ENCODE measurements around the gene ADK. TPM values are rescaled to one million over a fixed set of nuclear protein-coding genes. Genes with fewer than 3 reads are reported as not detected.

ADK gene
- total and polyA plus RNA-seq, 2 experiments from 2014 or later = 39.9 to 53.0 TPM

DNA sequence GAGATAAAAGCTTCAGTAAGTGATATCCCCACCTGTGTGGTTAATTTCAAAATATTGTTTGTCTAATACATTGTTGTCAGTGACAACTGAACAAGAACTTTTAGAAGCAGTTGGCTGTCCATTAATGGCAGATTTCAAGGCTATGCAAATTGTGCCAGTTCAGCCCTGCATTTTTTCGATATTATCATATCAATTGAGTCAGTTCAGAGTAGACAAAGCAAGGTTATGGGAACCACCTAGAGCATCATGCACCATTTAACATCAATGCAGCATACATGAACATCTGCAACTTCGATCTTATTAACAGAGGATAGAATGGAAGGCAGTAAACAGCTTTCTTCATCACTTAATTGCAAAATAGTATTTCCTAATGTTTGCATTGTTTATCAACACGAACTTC is 494.7 kb downstream of the ADK start:
- no peaks in the 10 kb centered on the region for H3K27me3 Mint-ChIP-seq (ENCODE audit: insufficient read depth, low read depth, poor library complexity)
- H3K4me1 Mint-ChIP-seq = peaks cover 16% of the 10 kb centered on the region
- H4K20me1 ChIP-seq (replicated peaks; ENCODE audit: insufficient read depth) = no peaks in the 10 kb centered on the region
- H3K79me2 ChIP-seq (replicated peaks; ENCODE audit: insufficient read depth) = no peaks in the 10 kb centered on the region
- no peaks in the 10 kb centered on the region for H3K9me2 ChIP-seq (ENCODE audit: insufficient read depth)
- H3K9me3 Mint-ChIP-seq = peaks cover 8% of the 10 kb centered on the region; the same call in 2 of the 3 replicates
- TF ChIP-seq, protein P1, sequence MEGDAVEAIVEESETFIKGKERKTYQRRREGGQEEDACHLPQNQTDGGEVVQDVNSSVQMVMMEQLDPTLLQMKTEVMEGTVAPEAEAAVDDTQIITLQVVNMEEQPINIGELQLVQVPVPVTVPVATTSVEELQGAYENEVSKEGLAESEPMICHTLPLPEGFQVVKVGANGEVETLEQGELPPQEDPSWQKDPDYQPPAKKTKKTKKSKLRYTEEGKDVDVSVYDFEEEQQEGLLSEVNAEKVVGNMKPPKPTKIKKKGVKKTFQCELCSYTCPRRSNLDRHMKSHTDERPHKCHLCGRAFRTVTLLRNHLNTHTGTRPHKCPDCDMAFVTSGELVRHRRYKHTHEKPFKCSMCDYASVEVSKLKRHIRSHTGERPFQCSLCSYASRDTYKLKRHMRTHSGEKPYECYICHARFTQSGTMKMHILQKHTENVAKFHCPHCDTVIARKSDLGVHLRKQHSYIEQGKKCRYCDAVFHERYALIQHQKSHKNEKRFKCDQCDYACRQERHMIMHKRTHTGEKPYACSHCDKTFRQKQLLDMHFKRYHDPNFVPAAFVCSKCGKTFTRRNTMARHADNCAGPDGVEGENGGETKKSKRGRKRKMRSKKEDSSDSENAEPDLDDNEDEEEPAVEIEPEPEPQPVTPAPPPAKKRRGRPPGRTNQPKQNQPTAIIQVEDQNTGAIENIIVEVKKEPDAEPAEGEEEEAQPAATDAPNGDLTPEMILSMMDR (conservative IDR thresholded peaks at IDR 0.05; ENCODE audit: low read depth in 2 of 2) = no peak
- no peak for TF ChIP-seq STAT1 (IDR thresholded peaks at IDR 0.05; ENCODE audit: unreplicated experiment)
- no peak for TF ChIP-seq ZNF114 (CRISPR knock-in tag; IDR thresholded peaks at IDR 0.05)
- TF ChIP-seq CREB1 (CRISPR knock-in tag; IDR thresholded peaks at IDR 0.05; ENCODE audit: low read depth) = no peak
- no peak for TF ChIP-seq NANOG (IDR thresholded peaks at IDR 0.05; ENCODE audit: borderline replicate concordance)
- TF ChIP-seq, protein P2, sequence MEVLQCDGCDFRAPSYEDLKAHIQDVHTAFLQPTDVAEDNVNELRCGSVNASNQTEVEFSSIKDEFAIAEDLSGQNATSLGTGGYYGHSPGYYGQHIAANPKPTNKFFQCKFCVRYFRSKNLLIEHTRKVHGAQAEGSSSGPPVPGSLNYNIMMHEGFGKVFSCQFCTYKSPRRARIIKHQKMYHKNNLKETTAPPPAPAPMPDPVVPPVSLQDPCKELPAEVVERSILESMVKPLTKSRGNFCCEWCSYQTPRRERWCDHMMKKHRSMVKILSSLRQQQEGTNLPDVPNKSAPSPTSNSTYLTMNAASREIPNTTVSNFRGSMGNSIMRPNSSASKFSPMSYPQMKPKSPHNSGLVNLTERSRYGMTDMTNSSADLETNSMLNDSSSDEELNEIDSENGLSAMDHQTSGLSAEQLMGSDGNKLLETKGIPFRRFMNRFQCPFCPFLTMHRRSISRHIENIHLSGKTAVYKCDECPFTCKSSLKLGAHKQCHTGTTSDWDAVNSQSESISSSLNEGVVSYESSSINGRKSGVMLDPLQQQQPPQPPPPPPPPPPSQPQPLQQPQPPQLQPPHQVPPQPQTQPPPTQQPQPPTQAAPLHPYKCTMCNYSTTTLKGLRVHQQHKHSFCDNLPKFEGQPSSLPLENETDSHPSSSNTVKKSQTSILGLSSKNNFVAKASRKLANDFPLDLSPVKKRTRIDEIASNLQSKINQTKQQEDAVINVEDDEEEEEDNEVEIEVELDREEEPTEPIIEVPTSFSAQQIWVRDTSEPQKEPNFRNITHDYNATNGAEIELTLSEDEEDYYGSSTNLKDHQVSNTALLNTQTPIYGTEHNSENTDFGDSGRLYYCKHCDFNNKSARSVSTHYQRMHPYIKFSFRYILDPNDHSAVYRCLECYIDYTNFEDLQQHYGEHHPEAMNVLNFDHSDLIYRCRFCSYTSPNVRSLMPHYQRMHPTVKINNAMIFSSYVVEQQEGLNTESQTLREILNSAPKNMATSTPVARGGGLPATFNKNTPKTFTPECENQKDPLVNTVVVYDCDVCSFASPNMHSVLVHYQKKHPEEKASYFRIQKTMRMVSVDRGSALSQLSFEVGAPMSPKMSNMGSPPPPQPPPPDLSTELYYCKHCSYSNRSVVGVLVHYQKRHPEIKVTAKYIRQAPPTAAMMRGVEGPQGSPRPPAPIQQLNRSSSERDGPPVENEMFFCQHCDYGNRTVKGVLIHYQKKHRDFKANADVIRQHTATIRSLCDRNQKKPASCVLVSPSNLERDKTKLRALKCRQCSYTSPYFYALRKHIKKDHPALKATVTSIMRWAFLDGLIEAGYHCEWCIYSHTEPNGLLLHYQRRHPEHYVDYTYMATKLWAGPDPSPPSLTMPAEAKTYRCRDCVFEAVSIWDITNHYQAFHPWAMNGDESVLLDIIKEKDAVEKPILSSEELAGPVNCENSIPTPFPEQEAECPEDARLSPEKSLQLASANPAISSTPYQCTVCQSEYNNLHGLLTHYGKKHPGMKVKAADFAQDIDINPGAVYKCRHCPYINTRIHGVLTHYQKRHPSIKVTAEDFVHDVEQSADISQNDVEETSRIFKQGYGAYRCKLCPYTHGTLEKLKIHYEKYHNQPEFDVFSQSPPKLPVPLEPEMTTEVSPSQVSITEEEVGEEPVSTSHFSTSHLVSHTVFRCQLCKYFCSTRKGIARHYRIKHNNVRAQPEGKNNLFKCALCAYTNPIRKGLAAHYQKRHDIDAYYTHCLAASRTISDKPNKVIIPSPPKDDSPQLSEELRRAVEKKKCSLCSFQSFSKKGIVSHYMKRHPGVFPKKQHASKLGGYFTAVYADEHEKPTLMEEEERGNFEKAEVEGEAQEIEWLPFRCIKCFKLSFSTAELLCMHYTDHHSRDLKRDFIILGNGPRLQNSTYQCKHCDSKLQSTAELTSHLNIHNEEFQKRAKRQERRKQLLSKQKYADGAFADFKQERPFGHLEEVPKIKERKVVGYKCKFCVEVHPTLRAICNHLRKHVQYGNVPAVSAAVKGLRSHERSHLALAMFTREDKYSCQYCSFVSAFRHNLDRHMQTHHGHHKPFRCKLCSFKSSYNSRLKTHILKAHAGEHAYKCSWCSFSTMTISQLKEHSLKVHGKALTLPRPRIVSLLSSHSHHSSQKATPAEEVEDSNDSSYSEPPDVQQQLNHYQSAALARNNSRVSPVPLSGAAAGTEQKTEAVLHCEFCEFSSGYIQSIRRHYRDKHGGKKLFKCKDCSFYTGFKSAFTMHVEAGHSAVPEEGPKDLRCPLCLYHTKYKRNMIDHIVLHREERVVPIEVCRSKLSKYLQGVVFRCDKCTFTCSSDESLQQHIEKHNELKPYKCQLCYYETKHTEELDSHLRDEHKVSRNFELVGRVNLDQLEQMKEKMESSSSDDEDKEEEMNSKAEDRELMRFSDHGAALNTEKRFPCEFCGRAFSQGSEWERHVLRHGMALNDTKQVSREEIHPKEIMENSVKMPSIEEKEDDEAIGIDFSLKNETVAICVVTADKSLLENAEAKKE (CRISPR knock-in tag; IDR thresholded peaks at IDR 0.05) = no peak
- TF ChIP-seq, protein P3, sequence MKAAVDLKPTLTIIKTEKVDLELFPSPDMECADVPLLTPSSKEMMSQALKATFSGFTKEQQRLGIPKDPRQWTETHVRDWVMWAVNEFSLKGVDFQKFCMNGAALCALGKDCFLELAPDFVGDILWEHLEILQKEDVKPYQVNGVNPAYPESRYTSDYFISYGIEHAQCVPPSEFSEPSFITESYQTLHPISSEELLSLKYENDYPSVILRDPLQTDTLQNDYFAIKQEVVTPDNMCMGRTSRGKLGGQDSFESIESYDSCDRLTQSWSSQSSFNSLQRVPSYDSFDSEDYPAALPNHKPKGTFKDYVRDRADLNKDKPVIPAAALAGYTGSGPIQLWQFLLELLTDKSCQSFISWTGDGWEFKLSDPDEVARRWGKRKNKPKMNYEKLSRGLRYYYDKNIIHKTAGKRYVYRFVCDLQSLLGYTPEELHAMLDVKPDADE (IDR thresholded peaks at IDR 0.05) = no peak
- TF ChIP-seq, protein P4, sequence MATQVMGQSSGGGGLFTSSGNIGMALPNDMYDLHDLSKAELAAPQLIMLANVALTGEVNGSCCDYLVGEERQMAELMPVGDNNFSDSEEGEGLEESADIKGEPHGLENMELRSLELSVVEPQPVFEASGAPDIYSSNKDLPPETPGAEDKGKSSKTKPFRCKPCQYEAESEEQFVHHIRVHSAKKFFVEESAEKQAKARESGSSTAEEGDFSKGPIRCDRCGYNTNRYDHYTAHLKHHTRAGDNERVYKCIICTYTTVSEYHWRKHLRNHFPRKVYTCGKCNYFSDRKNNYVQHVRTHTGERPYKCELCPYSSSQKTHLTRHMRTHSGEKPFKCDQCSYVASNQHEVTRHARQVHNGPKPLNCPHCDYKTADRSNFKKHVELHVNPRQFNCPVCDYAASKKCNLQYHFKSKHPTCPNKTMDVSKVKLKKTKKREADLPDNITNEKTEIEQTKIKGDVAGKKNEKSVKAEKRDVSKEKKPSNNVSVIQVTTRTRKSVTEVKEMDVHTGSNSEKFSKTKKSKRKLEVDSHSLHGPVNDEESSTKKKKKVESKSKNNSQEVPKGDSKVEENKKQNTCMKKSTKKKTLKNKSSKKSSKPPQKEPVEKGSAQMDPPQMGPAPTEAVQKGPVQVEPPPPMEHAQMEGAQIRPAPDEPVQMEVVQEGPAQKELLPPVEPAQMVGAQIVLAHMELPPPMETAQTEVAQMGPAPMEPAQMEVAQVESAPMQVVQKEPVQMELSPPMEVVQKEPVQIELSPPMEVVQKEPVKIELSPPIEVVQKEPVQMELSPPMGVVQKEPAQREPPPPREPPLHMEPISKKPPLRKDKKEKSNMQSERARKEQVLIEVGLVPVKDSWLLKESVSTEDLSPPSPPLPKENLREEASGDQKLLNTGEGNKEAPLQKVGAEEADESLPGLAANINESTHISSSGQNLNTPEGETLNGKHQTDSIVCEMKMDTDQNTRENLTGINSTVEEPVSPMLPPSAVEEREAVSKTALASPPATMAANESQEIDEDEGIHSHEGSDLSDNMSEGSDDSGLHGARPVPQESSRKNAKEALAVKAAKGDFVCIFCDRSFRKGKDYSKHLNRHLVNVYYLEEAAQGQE (IDR thresholded peaks at IDR 0.05; ENCODE audit: unreplicated experiment) = no peak
- TF ChIP-seq EZH2phosphoT487 (IDR thresholded peaks at IDR 0.05; ENCODE audit: unreplicated experiment) = no peak
- TF ChIP-seq JUNB (IDR thresholded peaks at IDR 0.05; ENCODE audit: unreplicated experiment) = no peak
- TF ChIP-seq ZNF331 (CRISPR knock-in tag; IDR thresholded peaks at IDR 0.05; ENCODE audit: low read depth) = no peak
- no peak for TF ChIP-seq POLR2AphosphoS5 (IDR thresholded peaks at IDR 0.05; ENCODE audit: low read depth)
- TF ChIP-seq EZH2 (IDR thresholded peaks at IDR 0.05; ENCODE audit: low read depth, unreplicated experiment) = no peak
- no peak overlapping the region for H3K27ac Mint-ChIP-seq
- H2AFZ ChIP-seq = no peak overlapping the region
- H3K36me3 Mint-ChIP-seq (ENCODE audit: low read depth) = peaks cover 6% of the 10 kb centered on the region
- peak overlapping the region; percentile 27; the same call in 1 of the 2 replicates for H3K4me2 ChIP-seq
- no peak overlapping the region for H3K4me3 Mint-ChIP-seq
- H3K36me3 ChIP-seq (ENCODE audit: insufficient read depth) = no peaks in the 10 kb centered on the region
- H3K4me3 ChIP-seq = no peak overlapping the region
- peaks cover 17% of the 10 kb centered on the region for H3K4me1 ChIP-seq (ENCODE audit: insufficient read depth)
- no peak for DNase-seq (ENCODE audit: low spot score)
- no peak overlapping the region for H3K27ac ChIP-seq (ENCODE audit: low read depth)
- H3K27me3 ChIP-seq (ENCODE audit: insufficient read depth) = no peaks in the 10 kb centered on the region
- no peaks in the 10 kb centered on the region for H3F3A ChIP-seq (replicated peaks; ENCODE audit: low read depth)
- ATAC-seq = no peak
